ENCODE results near the gene ARHGEF16.

ARHGEF16 gene

GRCh38 chr1:3453891-3454810 lies at the start of gene ARHGEF16:
ARHGEF16 (plus strand) TSS chr1:3454665; CDS start chr1:3463085, 8,420 bp downstream.
- DNase-seq = no peak

- DNase-seq = no peak
These were observed 49.7 kb upstream of the ARHGEF16 start for GRCh38 chr1:3404801-3405200.

GRCh38 chr1:3405491-3405890 lies 49.0 kb upstream of the ARHGEF16 start:
- DNase-seq = no peak

GRCh38 chr1:3405974-3406867 lies 48.2 kb upstream of the ARHGEF16 start:
- DNase-seq = no peak

- no peak for DNase-seq
These were observed 47.4 kb upstream of the ARHGEF16 start for GRCh38 chr1:3407021-3407420.

DNA sequence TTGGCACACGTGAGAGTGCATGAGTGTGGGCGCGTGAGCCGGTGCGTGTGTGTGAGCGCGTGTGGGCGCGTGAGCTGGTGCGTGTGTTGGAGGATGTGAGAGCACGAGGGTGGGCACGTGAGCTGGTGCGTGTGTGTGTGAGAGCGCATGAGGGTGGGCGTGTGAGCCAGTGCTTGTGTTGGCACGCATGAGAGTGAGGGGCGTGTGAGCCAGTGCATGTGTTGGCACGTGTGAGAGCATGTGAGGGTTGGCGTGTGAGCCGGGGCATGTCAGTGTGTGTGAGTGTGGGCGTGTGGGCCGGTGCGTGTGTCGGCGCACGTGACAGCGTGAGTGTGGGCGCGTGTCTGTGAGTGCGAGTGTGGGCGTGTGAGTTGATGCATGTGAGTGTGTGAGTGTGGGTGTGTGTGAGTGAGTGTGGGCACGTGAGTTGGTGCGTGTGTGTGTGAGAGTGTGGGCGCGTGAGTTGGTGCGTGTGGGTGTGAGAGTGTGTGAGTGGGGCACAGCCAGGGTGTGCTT lies 45.7 kb upstream of the ARHGEF16 start:
- DNase-seq = no peak

GRCh38 chr1:3409366-3410141 lies 44.9 kb upstream of the ARHGEF16 start:
- DNase-seq = no peak

DNA sequence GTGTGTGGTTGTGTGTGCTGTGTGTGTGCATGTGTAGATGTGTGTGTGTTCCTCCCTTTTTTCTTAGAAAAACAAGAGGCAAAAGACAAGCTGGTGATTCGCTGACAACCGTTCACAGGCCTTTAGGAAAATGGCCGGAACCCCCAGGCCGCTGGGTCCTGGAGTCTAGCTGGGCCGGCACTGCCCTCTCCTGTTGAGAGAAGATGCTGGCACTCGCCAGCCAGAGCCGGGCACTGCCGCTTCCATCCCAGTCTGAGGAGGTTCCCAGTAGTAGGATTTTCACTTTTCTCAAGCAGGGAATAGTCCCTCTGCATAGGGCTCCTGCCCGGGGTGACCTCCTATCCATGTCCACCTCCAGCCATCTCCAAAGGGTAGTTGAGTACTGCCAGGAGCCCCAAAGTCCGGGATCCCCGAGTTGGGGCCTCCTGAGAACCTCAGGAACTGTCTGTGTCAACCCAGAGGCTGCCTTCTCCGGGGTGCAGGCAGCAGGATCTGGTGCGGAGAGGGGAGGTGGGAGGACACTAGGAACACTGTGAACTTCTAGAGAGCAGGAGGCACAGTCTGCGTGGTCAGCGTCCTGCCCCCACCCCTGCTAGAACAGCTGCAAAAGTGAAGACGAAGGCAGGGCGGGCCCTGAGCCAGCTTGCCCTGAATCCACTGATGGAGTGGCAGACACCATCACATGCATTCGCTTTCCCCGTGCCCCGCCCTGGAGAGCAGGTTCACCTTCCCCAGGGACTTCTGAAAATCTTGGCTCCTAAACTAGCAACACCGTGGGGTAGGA lies 44.1 kb upstream of the ARHGEF16 start:
- DNase-seq = peak in 12 of 14 donors; percentile 10 to 71 (median 46)

DNA sequence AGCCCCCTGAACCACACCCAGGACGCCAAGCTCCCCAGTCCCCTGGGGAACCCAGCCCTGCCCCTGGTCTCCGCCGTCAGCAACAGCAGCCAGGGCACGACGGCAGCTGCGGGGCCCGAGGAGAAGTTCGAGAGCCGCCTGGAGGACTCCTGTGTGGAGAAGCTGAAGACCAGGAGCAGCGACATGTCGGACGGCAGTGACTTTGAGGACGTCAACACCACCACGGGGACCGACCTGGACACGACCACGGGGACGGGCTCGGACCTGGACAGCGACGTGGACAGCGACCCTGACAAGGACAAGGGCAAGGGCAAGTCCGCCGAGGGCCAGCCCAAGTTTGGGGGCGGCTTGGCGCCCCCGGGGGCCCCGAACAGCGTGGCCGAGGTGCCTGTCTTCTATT lies 42.7 kb upstream of the ARHGEF16 start:
- no peak for DNase-seq

DNA sequence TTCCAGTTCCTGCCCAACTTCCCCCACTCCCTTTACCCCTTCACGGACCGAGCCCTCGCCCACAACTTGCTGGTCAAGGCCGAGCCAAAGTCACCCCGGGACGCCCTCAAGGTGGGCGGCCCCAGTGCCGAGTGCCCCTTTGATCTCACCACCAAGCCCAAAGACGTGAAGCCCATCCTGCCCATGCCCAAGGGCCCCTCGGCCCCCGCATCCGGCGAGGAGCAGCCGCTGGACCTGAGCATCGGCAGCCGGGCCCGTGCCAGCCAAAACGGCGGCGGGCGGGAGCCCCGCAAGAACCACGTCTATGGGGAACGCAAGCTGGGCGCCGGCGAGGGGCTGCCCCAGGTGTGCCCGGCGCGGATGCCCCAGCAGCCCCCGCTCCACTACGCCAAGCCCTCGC lies 42.1 kb upstream of the ARHGEF16 start:
- no peak for DNase-seq

- DNase-seq = no peak
These were observed 40.3 kb upstream of the ARHGEF16 start for GRCh38 chr1:3413975-3414710.

DNA sequence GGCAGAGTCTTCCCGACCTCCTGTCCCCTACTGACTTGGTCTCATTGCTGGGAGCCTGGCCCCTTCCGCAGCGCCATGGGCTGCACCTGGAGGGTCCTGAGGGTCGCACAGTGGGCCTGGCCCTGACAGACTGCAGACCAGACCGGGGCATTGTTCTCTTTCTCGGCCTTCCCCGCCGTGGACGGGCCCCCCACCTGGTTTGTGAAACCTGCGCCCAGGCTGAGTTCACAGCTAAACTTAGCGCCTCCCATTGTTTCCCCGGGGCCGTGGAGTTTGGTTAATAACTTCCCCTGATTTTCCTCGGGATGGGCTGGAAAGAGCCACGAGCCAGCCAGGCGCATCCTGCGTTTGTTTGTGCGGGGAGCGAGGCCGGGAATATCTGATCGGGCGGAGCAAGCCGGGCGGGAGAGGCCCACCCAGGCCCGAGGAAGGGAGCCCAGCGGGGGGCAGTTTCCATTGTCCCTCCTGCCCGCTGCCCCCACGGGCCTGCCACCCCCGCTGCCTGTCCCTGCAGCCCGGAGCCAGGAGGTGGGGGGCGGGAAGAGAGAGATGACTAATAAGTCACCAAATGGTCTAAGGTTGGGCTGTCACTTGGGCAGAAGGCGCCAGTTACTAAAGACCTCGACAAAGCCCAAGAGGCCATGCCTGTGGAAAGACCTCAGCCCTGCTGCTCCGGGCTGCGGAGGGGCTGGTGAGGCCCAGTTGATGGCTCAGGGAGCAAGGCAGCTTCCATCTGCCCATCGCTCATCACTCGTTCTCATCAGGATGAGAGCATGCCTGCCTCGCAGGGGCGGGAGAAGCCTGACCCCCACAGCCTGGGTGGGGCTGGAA lies 39.0 kb upstream of the ARHGEF16 start:
- DNase-seq = no peak

DNA sequence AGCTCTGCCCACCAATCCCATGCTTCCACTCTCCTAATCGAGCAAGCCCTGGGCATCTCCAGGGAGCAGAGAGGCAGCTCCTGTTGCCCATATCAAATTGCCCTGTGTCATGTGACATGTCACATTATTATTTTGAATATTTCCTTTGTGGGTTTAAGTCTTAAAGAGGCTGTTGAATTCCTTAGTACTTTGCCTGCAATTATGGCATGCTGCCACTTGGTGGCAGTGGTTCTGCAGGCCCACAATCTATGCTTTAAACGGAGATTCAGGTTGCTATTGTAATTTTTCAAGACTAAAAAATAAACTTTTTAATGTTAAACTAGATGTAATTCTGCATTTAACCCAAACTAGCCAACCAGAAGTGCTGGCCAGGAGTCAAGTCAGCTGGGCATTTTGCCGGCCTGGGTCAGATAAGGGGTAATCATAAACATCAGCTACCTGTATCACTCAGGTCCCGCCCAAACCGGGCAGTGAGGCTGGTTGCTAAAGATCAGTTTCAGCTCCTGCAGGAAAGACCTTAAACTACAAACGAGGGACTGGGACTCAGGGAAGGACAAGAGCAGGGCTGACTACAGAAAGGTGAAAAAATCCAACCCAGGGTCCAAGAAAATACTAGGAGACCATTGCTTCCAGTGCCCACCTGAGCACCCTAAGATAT lies 37.3 kb upstream of the ARHGEF16 start:
- DNase-seq = no peak

GRCh38 chr1:3417934-3418333 lies 36.5 kb upstream of the ARHGEF16 start:
- DNase-seq = no peak

DNA sequence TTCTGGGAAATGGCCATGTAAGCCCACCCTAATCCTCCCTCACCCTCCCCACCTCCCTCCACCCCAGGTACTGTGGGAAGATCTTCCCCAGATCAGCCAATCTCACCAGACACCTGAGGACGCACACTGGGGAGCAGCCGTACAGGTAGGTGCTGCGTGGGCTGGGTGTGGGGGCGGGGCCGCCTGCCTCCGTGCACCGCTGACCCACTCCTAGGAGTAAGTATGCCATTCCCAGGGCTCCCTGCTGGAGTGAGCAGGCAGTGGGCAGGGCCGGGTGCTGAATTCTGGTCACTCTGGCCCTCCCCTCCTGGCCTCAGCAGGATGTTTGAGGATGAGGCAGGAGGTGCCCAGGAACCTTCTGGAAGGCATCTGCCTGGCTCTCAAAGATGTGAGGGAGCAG lies 35.9 kb upstream of the ARHGEF16 start:
- DNase-seq = no peak

GRCh38 chr1:3419415-3420204 lies 34.9 kb upstream of the ARHGEF16 start:
- no peak for DNase-seq

GRCh38 chr1:3420218-3420951 lies 34.1 kb upstream of the ARHGEF16 start:
- no peak for DNase-seq

DNA sequence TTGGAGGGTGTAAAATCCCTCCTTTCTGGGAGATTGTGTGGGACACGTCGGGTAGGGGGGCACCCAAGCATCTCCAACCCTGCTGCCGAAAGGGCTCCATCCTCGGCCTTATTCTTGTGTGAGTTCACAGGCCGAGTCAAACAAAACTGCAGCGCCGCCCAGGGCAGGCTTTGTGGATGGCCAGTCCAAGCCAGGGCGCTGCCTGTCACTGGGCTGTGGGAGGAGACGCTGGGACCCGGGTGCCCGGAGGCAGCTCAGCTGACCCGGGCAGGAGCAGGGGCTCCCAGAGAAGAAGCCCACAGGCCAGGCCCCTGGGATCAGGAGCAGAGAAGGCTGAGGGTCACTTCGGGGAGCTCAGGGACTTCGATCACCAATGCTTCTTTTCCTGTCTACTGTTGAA lies 31.8 kb upstream of the ARHGEF16 start:
- peak in 1 of 14 donors; percentile 18 for DNase-seq

All from C1 segment of cervical spinal cord (tissue), 14 donors.